PC-3 (cell line): ENCODE data around the gene VWA2. TPM values are rescaled to one million over a fixed set of nuclear protein-coding genes. Genes with fewer than 3 reads are reported as not detected.

Source experiments
- ATAC-seq: fragments of 200-7000 bp; cut with Tn5 transposase; 2 replicates; pipeline ENCODE4 v1.9.1; 2020; ENCODE audit warnings: mild to moderate bottlenecking, moderate library complexity
- BruUV-seq: library from RNA; stranded (reverse); fragments of 400-500 nt; replicated peaks from 2 replicates; lab custom pipeline; 2021; lab: Mats Ljungman, UMichigan
- CTCF ChIA-PET: fragments of 300-600 bp; sonication (Branson Sonifier 250); formaldehyde crosslinking; loops from one replicate; lab custom pipeline; 2022; ENCODE audit warnings: antibody characterized with exemption; lab: Charles Lee
- POLR2A ChIA-PET: fragments of 300-600 bp; sonication (Branson Sonifier 250); formaldehyde crosslinking; loops from one replicate; lab custom pipeline; 2022; ENCODE audit warnings: antibody characterized with exemption; ENCODE audit not compliant: unreplicated experiment; lab: Charles Lee
- DNase-seq: peaks from one replicate; pipeline ENCODE4 v3.0.0-alpha.2; 2015
- H2AFZ ChIP-seq: fragments of 300-600 bp; sonication (generic); 2 replicates; pipeline ENCODE4 v1.6.0; 2016; ENCODE audit warnings: antibody characterized with exemption, low read length
- H3F3A ChIP-seq: fragments of 300-600 bp; sonication (generic); one replicate; pipeline ENCODE4 v1.6.0; 2017; ENCODE audit warnings: antibody characterized with exemption, low read length, control low read depth, mild to moderate bottlenecking; ENCODE audit not compliant: unreplicated experiment
- H3K27ac ChIP-seq: fragments of 300-600 bp; sonication (generic); 2 replicates; pipeline ENCODE4 v1.5.1; 2016; ENCODE audit warnings: mild to moderate bottlenecking, low read length
- H3K27me3 ChIP-seq: fragments of 300-600 bp; sonication (generic); 2 replicates; pipeline ENCODE4 v1.6.1; 2016; ENCODE audit warnings: low read length, mixed read lengths
- H3K36me3 ChIP-seq: fragments of 300-600 bp; sonication (generic); 2 replicates; pipeline ENCODE4 v1.6.1; 2016; ENCODE audit warnings: low read depth, mixed run types, low read length, mixed read lengths
- H3K4me1 ChIP-seq: fragments of 300-600 bp; sonication (generic); 2 replicates; pipeline ENCODE4 v1.5.1; 2016; ENCODE audit warnings: low read length; ENCODE audit not compliant: insufficient read depth
- H3K4me2 ChIP-seq: fragments of 300-600 bp; sonication (generic); 2 replicates; pipeline ENCODE4 v1.6.0; 2016; ENCODE audit warnings: low read length
- H3K4me3 ChIP-seq: fragments of 300-600 bp; sonication (generic); 2 replicates; pipeline ENCODE4 v1.5.1; 2016; ENCODE audit warnings: mild to moderate bottlenecking, low read length, mixed read lengths
- H3K79me2 ChIP-seq: fragments of 300-600 bp; sonication (generic); 2 replicates; pipeline ENCODE4 v1.6.1; 2017; ENCODE audit warnings: low read length, mixed read lengths
- H3K9ac ChIP-seq: fragments of 300-600 bp; sonication (generic); 2 replicates; pipeline ENCODE4 v1.6.0; 2016; ENCODE audit warnings: mild to moderate bottlenecking, low read length
- H3K9me2 ChIP-seq: fragments of 300-600 bp; sonication (generic); replicated peaks from 2 replicates; pipeline ENCODE4 v1.6.1; 2016; ENCODE audit warnings: mixed run types, low read length, mixed read lengths
- H3K9me3 ChIP-seq: fragments of 300-600 bp; sonication (generic); 2 replicates; pipeline ENCODE4 v1.6.1; 2016; ENCODE audit warnings: low read length, mixed read lengths
- H4K20me1 ChIP-seq: fragments of 300-600 bp; sonication (generic); 2 replicates; pipeline ENCODE4 v1.6.1; 2016; ENCODE audit warnings: low read length, mixed read lengths
- CTCF ChIP-seq: fragments of 300-600 bp; sonication (generic); conservative IDR thresholded peaks from 2 replicates; pipeline ENCODE4 v1.5.1; 2017; ENCODE audit warnings: antibody characterized with exemption, low read depth, mild to moderate bottlenecking, low read length
- EZH2 ChIP-seq: fragments of 300-600 bp; sonication (generic); IDR thresholded peaks from one replicate; pipeline ENCODE4 v1.6.1; 2017; ENCODE audit warnings: antibody characterized with exemption, mild to moderate bottlenecking, low read length; ENCODE audit not compliant: unreplicated experiment
- EZH2phosphoT487 ChIP-seq: fragments of 300-600 bp; sonication (generic); IDR thresholded peaks from 2 replicates; pipeline ENCODE4 v1.6.1; 2018; ENCODE audit warnings: mild to moderate bottlenecking, antibody characterized with exemption, low read length, borderline replicate concordance
- intact Hi-C: fragments of 100-400 bp; cut with micrococcal nuclease; formaldehyde crosslinking; loops from 2 replicates; pipeline ENCODE4 v1.9.0; 2023
- total RNA-seq: library from RNA; depleted of rRNA; stranded (reverse); fragments of >200 nt; gene quantifications from 2 replicates; pipeline ENCODE4 v1.2.3, GENCODE V29; 2014

VWA2 gene
- total RNA-seq, 1 experiment from 2014 or later, result not detected

GRCh38 chr10:114288424-114289095 lies 49.5 kb downstream of the VWA2 start:
- Histone ChIP-seq H3K9me2 (no peaks in the 10 kb centered on the region), H3K4me1 (no peaks in the 10 kb centered on the region), H3K4me3 (no peak overlapping the region), H2AFZ (no peak overlapping the region), H3K27me3 (no peaks in the 10 kb centered on the region), H3K4me2 (no peak overlapping the region), H3F3A (no peaks in the 10 kb centered on the region), H4K20me1 (no peaks in the 10 kb centered on the region), H3K9me3 (no peaks in the 10 kb centered on the region), H3K36me3 (no peaks in the 10 kb centered on the region), H3K79me2 (no peaks in the 10 kb centered on the region), H3K9ac (no peak overlapping the region), H3K27ac (no peak overlapping the region)
- ChIA-PET CTCF (no interaction called here), POLR2A (no interaction called here)
- ATAC-seq (no peak), DNase-seq (no peak)
- TF ChIP-seq EZH2 (no peak), CTCF (no peak), EZH2phosphoT487 (no peak)
- BruUV-seq, result no TSS peak
- intact Hi-C loops, result no loop called here

DNA sequence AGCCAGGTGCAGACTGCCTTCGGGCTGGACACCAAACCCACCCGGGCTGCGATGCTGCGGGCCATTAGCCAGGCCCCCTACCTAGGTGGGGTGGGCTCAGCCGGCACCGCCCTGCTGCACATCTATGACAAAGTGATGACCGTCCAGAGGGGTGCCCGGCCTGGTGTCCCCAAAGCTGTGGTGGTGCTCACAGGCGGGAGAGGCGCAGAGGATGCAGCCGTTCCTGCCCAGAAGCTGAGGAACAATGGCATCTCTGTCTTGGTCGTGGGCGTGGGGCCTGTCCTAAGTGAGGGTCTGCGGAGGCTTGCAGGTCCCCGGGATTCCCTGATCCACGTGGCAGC lies 50.0 kb downstream of the VWA2 start:
- ChIA-PET CTCF (no interaction called here), POLR2A (no interaction called here)
- Histone ChIP-seq H4K20me1 (no peaks in the 10 kb centered on the region), H3K27me3 (no peaks in the 10 kb centered on the region), H3K9me3 (no peaks in the 10 kb centered on the region), H2AFZ (no peak overlapping the region), H3K9me2 (no peaks in the 10 kb centered on the region), H3K36me3 (no peaks in the 10 kb centered on the region), H3K27ac (no peak overlapping the region), H3F3A (no peaks in the 10 kb centered on the region), H3K79me2 (no peaks in the 10 kb centered on the region), H3K4me2 (no peak overlapping the region), H3K4me1 (no peaks in the 10 kb centered on the region), H3K9ac (no peak overlapping the region), H3K4me3 (no peak overlapping the region)
- ATAC-seq, result no peak
- BruUV-seq, result no TSS peak
- DNase-seq, result no peak
- intact Hi-C loops, result no loop called here
- TF ChIP-seq EZH2, result no peak
- TF ChIP-seq CTCF, result no peak
- TF ChIP-seq EZH2phosphoT487, result no peak

GRCh38 chr10:114290038-114290437 lies 51.0 kb downstream of the VWA2 start:
- intact Hi-C loops, result no loop called here
- Histone ChIP-seq H4K20me1 (no peaks in the 10 kb centered on the region), H3K4me2 (no peak overlapping the region), H3K9me2 (no peaks in the 10 kb centered on the region), H3K36me3 (no peaks in the 10 kb centered on the region), H3K4me3 (no peak overlapping the region), H3K9me3 (no peaks in the 10 kb centered on the region), H3K27me3 (no peaks in the 10 kb centered on the region), H3K27ac (no peak overlapping the region), H3F3A (no peaks in the 10 kb centered on the region), H3K79me2 (no peaks in the 10 kb centered on the region), H3K4me1 (no peaks in the 10 kb centered on the region), H3K9ac (no peak overlapping the region), H2AFZ (no peak overlapping the region)
- DNase-seq (no peak), ATAC-seq (no peak)
- CTCF ChIA-PET, result no interaction called here
- BruUV-seq, result no TSS peak
- POLR2A ChIA-PET, result no interaction called here
- TF ChIP-seq CTCF (no peak), EZH2 (no peak), EZH2phosphoT487 (no peak)
